Diencephalon (tissue), 1 donor: ENCODE data around the gene COL7A1. TPM values are rescaled to one million over a fixed set of nuclear protein-coding genes. Genes with fewer than 3 reads are reported as not detected.

Experiments
- small RNA-seq: library from RNA; depleted of rRNA; stranded (forward); fragments of <200 nt; gene quantifications from one replicate; pipeline ENCODE3, GENCODE V24; 2014
- total RNA-seq: library from RNA; depleted of rRNA; stranded (reverse); fragments of >200 nt; gene quantifications from one replicate; pipeline ENCODE4 v1.2.3, GENCODE V29; 2014

The COL7A1 gene
- 3.5 TPM for total RNA-seq

DNA sequence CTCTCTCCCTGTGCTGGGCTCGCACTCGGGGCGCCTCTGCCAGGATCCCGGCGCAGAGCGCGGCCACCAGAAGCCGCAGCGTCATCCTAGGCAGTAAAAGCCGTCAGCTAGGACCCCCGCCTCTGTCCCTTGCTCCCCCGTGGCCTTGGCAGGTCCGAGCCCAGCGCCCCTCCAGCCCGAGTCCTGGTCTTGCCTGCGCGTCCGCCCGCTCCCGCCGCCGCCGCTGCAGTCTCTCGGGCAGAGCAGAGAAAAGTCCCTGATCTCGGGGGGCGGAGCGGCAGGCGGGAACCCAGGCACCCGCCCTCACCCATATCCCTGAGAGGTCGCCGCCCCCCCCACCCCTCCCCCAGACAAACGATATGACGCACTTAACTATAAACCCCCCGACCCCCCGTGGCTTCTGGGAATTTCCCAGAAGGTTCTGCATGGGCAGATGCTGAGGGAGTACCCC, at the start of gene COL7A1:
COL7A1 (minus strand) TSS at position 255 of the 451 bp plus-strand sequence; CDS start at position 85, 170 bp downstream.

DNA sequence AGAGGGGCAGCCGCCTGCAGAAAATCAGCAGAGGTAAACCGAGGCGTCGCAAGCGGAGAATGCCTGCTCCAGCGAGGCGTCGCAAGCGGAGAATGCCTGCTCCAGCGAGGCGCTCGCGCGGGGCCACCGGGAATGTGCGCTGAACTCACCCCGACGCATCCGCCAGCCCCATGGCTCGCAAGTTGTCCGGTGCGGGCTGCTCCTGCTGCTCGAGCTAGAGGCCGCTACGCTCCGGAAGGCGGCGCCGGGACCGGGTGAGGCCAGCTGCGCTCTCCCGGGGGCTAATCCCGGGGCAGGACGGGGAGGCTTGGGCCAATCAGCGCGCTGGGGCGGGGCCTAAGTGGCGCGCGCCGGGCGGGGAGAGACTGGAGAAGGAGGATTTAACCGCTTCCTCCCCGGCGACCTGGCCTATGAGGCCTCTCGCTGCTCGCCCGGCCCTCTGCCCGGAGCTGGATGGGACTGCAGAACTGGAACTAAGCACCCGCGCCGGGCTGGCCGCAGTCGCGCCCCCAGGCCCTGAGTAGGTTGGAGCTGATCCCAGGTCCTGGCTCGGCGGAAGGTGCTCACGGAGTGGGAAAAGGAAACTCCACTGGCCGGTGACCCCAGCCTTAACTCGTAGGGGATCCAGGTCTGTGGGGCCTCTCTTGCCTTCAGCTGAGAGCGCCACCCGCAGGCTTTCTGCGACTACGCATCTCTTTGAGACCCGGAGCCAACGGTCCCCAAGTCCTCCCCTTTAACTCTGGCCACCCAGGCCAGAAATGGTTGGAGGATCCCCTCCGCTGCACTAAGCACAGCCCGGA, 40.3 kb upstream of the COL7A1 start, which contains the start of gene SLC26A6:
SLC26A6 (minus strand) TSS at position 240 of the 800 bp plus-strand sequence; CDS start at position 172, 68 bp downstream.

DNA sequence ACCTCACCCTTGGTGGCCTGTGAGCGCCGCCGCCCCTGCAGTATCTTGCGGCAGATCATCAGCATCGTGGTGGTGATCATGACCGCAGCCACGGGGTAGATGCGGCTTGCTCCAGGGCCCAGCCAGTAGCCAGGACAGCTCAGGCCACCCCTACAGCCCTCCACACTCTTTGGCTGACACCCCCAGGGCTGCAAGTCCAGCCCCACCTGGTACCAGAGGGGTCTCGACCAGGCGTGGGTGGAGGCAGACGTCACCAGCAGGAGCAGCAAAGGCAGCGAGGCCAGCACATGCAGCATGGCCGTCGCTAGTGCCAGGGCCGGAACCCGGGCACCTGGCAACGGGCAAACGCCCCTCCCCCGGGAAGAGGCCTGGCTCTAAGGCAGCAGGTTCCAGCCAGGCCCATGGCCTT, 26.3 kb upstream of the COL7A1 start, which contains the start of gene TMEM89:
TMEM89 (minus strand) TSS at position 309 of the 409 bp plus-strand sequence; CDS start at position 296, 13 bp downstream.

GRCh38 chr3:48609088-48610005, 14.2 kb upstream of the COL7A1 start, which contains the start of gene UQCRC1:
Gene UQCRC1, minus strand, starts transcription at chr3:48609646. Its CDS starts 26 bp downstream, at chr3:48609620.

GRCh38 chr3:48563382-48563918, 31.7 kb downstream of the COL7A1 start, which contains the start of gene UCN2:
Gene UCN2, minus strand, starts transcription at chr3:48563781. Its CDS starts 657 bp downstream, at chr3:48563124.

DNA sequence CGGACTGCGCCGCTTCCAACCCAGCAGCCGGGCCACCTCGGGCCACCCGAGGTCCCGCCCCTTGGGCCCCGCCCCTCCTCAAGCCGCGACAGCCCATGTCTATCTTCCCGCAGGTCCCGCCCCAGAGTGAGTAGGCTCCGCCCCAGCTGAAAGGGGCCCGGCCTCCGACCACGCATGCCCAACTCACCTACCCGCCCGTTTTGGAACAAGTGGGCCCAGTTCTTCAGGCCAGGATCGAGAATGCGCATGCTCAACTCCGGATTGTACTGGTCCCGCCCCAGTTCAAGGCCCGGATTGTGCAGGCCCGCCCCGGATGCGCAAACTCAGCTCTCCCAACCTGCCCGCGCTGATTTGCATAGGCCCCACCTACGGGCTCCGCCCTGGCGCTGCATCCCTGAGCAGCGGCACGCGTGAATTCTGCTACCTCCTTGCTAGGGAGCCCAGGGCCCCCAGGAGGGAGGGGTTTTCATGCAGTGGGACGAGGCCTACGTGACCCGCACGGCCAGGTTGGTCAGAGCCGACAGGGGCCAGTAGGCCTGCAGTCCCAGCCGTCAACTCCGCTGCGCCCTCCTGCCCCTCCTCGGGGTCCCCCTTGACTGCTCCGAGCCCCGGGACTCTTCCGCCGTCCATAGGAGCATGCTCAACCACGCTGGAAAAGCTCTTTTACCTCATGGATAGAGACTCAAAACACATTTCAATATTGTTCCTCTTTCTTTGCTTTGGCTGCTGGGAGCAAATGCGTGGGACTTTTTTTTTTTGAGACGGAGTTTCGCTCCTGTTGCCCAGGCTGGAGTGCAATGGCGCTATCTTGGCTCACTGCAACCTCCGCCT, 38.1 kb downstream of the COL7A1 start, which contains the start of gene PFKFB4:
PFKFB4 (minus strand) TSS at position 8 of the 831 bp plus-strand sequence. CDS start 26 bp downstream, outside the sequence.

Small RNA genes within 50 kb of the gene (small RNA-seq; reads per million reads assigned to genes)
- gene MIR6823: not detected

Other genes with a start within 250 kb of the COL7A1 start
- gene FBXW12, start 223.1 kb downstream of the COL7A1 start, total RNA-seq: 1.8 TPM
- gene PLXNB1, start 165.2 kb downstream of the COL7A1 start, total RNA-seq: 89.0 TPM
- 10.1 TPM for gene CCDC51, start 155.2 kb downstream of the COL7A1 start, total RNA-seq
- 114 TPM for gene TMA7, start 155.1 kb downstream of the COL7A1 start, total RNA-seq
- 7.6 TPM for gene ATRIP, start 148.6 kb downstream of the COL7A1 start, total RNA-seq
- 56.1 TPM for gene SHISA5, start 91.2 kb downstream of the COL7A1 start, total RNA-seq
- gene PFKFB4, start 38.5 kb downstream of the COL7A1 start, total RNA-seq: 20.8 TPM
- not detected for gene UCN2, start 31.5 kb downstream of the COL7A1 start, total RNA-seq
- 194 TPM for gene UQCRC1, start 14.3 kb upstream of the COL7A1 start, total RNA-seq
- gene TMEM89, start 26.4 kb upstream of the COL7A1 start, total RNA-seq: not detected
- 7.6 TPM for gene SLC26A6, start 40.1 kb upstream of the COL7A1 start, total RNA-seq
- gene CELSR3, start 67.6 kb upstream of the COL7A1 start, total RNA-seq: 30.4 TPM
- gene NCKIPSD, start 90.6 kb upstream of the COL7A1 start, total RNA-seq: 9.2 TPM
- 94.6 TPM for gene IP6K2, start 121.9 kb upstream of the COL7A1 start, total RNA-seq